Measurements from ENCODE around the gene MAGI2.

GRCh38 chr7:79434867-79435266 lies 18.6 kb downstream of the MAGI2 start:
- TF ChIP-seq CTCF (IDR thresholded peaks at IDR 0.05) (no peak), POLR2A (IDR thresholded peaks at IDR 0.05) (no peak)

Data from breast epithelium (tissue), 3 donors.